IPS-18c (cell line): ENCODE measurements around the gene PYGL.
"Not testable (repeated sequence)": the region's sequence is repeated elsewhere in the genome, so short reads cannot be mapped to it uniquely, and the experiment has no call there.

ENCODE experiments used
- H3K4me3 ChIP-seq: 2 replicates; pipeline ENCODE4 v1.7.0; 2013; ENCODE audit warnings: low read depth, mild to moderate bottlenecking, low read length, moderate library complexity; ENCODE audit not compliant: insufficient read depth
- H3K9me3 ChIP-seq: one replicate; pipeline ENCODE4 v1.6.1; 2013; ENCODE audit warnings: mild to moderate bottlenecking, low read length, moderate library complexity; ENCODE audit not compliant: control insufficient read depth, insufficient read depth

PYGL gene

GRCh38 chr14:50961605-50962221 lies 17.4 kb upstream of the PYGL start:
- Histone ChIP-seq H3K9me3 (no peaks in the 10 kb centered on the region), H3K4me3 (no peak overlapping the region)

GRCh38 chr14:50957296-50957695 lies 13.0 kb upstream of the PYGL start:
- H3K4me3 ChIP-seq = no peak overlapping the region

GRCh38 chr14:50956421-50956820 lies 12.1 kb upstream of the PYGL start:
- H3K9me3 ChIP-seq, H3K4me3 ChIP-seq: not testable (repeated sequence)

More at GRCh38 chr14:50957296-50957695, 13.0 kb upstream of the PYGL start:
- no peaks in the 10 kb centered on the region for H3K9me3 ChIP-seq

- Histone ChIP-seq H3K4me3 (no peak overlapping the region), H3K9me3 (no peaks in the 10 kb centered on the region)
These were observed 11.2 kb upstream of the PYGL start for GRCh38 chr14:50955373-50956043.

- Histone ChIP-seq H3K4me3 (no peak overlapping the region), H3K9me3 (no peaks in the 10 kb centered on the region)
These were observed 10.6 kb upstream of the PYGL start for GRCh38 chr14:50954811-50955372.

- Histone ChIP-seq H3K9me3 (no peaks in the 10 kb centered on the region), H3K4me3 (no peak overlapping the region)
These were observed 9.2 kb upstream of the PYGL start for GRCh38 chr14:50953502-50953901.

GRCh38 chr14:50951032-50951431 lies 6.7 kb upstream of the PYGL start:
- no peaks in the 10 kb centered on the region for H3K9me3 ChIP-seq

GRCh38 chr14:50948205-50948604 lies 3.9 kb upstream of the PYGL start:
- H3K4me3 ChIP-seq = no peak overlapping the region

More at GRCh38 chr14:50951032-50951431, 6.7 kb upstream of the PYGL start:
- no peak overlapping the region for H3K4me3 ChIP-seq

GRCh38 chr14:50947446-50947845 lies 3.2 kb upstream of the PYGL start:
- H3K9me3 ChIP-seq = peaks cover 4% of the 10 kb centered on the region

More at GRCh38 chr14:50948205-50948604, 3.9 kb upstream of the PYGL start:
- H3K9me3 ChIP-seq = peaks cover 3% of the 10 kb centered on the region

GRCh38 chr14:50946234-50946935 lies 2.1 kb upstream of the PYGL start:
- Histone ChIP-seq H3K9me3 (peaks cover 5% of the 10 kb centered on the region), H3K4me3 (no peak overlapping the region)

More at GRCh38 chr14:50947446-50947845, 3.2 kb upstream of the PYGL start:
- no peak overlapping the region for H3K4me3 ChIP-seq

GRCh38 chr14:50944647-50945413 lies 547 bp upstream of the PYGL start:
- peaks cover 5% of the 10 kb centered on the region for H3K9me3 ChIP-seq
- peak overlapping the region; percentile 85 for H3K4me3 ChIP-seq

- Histone ChIP-seq H3K9me3 (peaks cover 5% of the 10 kb centered on the region), H3K4me3 (peak overlapping the region; percentile 85)
These were observed 881 bp downstream of the PYGL start for GRCh38 chr14:50943261-50943942.

- H3K9me3 ChIP-seq, H3K4me3 ChIP-seq: not testable (repeated sequence)
These were observed 2.6 kb downstream of the PYGL start for GRCh38 chr14:50941638-50942037.

- peaks cover 5% of the 10 kb centered on the region for H3K9me3 ChIP-seq
- H3K4me3 ChIP-seq = no peak overlapping the region
These were observed 3.1 kb downstream of the PYGL start for GRCh38 chr14:50941151-50941550.

GRCh38 chr14:50937800-50938199 lies 6.5 kb downstream of the PYGL start:
- Histone ChIP-seq H3K4me3 (no peak overlapping the region), H3K9me3 (peaks cover 2% of the 10 kb centered on the region)

- peaks cover under 1% of the 10 kb centered on the region for H3K9me3 ChIP-seq
- no peak overlapping the region for H3K4me3 ChIP-seq
These were observed 7.0 kb downstream of the PYGL start for GRCh38 chr14:50937325-50937724.

- no peak overlapping the region for H3K4me3 ChIP-seq
- H3K9me3 ChIP-seq = no peaks in the 10 kb centered on the region
These were observed 7.4 kb downstream of the PYGL start for GRCh38 chr14:50936882-50937281.
